H9 (cell line): Measurements from ENCODE around the gene ADAM23. TPM values are rescaled to one million over a fixed set of nuclear protein-coding genes. Genes with fewer than 3 reads are reported as not detected.

Source experiments
- DNase-seq: peaks from one replicate; pipeline ENCODE4 v3.0.0-alpha.2; 2017
- H2AFZ ChIP-seq: one replicate; pipeline ENCODE4 v1.6.1; 2013; ENCODE audit warnings: mild to moderate bottlenecking, low read length, control low read depth, moderate library complexity
- H2AK5ac ChIP-seq: 2 replicates; pipeline ENCODE4 v1.6.1; 2013; ENCODE audit warnings: low read length, control low read depth, mixed read lengths; ENCODE audit not compliant: insufficient read length
- H2BK120ac ChIP-seq: one replicate; pipeline ENCODE4 v1.6.1; 2013; ENCODE audit warnings: low read depth, mild to moderate bottlenecking, low read length, control low read depth, inconsistent platforms; ENCODE audit not compliant: poor library complexity, severe bottlenecking
- H2BK12ac ChIP-seq: 2 replicates; pipeline ENCODE4 v1.6.1; 2013; ENCODE audit warnings: low read length, control low read depth, mixed read lengths, low read depth; ENCODE audit not compliant: insufficient read length
- H2BK15ac ChIP-seq: 2 replicates; pipeline ENCODE4 v1.6.1; 2013; ENCODE audit warnings: low read depth, low read length, control low read depth
- H2BK20ac ChIP-seq: one replicate; pipeline ENCODE4 v1.6.1; 2013; ENCODE audit warnings: low read depth, mild to moderate bottlenecking, low read length, control low read depth, inconsistent platforms; ENCODE audit not compliant: poor library complexity, severe bottlenecking
- H2BK5ac ChIP-seq: 2 replicates; pipeline ENCODE4 v1.6.1; 2013; ENCODE audit warnings: low read length, control low read depth, mixed read lengths; ENCODE audit not compliant: insufficient read length
- H3K14ac ChIP-seq: 2 replicates; pipeline ENCODE4 v1.6.1; 2013; ENCODE audit warnings: low read length, control low read depth; ENCODE audit not compliant: insufficient read depth
- H3K18ac ChIP-seq: 2 replicates; pipeline ENCODE4 v1.6.1; 2013; ENCODE audit warnings: low read depth, mild to moderate bottlenecking, mixed read lengths, low read length, control low read depth; ENCODE audit not compliant: insufficient read length
- H3K23ac ChIP-seq: 2 replicates; pipeline ENCODE4 v1.6.1; 2013; ENCODE audit warnings: low read length, control low read depth, mixed read lengths, low read depth; ENCODE audit not compliant: insufficient read length
- H3K23me2 ChIP-seq: 2 replicates; pipeline ENCODE4 v1.6.1; 2013; ENCODE audit warnings: low read depth, mild to moderate bottlenecking, mixed read lengths, low read length, control low read depth; ENCODE audit not compliant: insufficient read length, poor library complexity, severe bottlenecking
- H3K27ac ChIP-seq: 2 replicates; pipeline ENCODE4 v1.5.1; 2013; ENCODE audit warnings: low read length, control low read depth, mixed read lengths, low read depth; ENCODE audit not compliant: insufficient read length
- H3K27me3 ChIP-seq: 2 replicates; pipeline ENCODE4 v1.6.1; 2013; ENCODE audit warnings: low read length, control low read depth, inconsistent platforms; ENCODE audit not compliant: insufficient read depth
- H3K4ac ChIP-seq: 2 replicates; pipeline ENCODE4 v1.6.1; 2013; ENCODE audit warnings: low read depth, mild to moderate bottlenecking, control low read depth, inconsistent platforms, low read length, moderate library complexity
- H3K4me1 ChIP-seq: 2 replicates; pipeline ENCODE4 v1.6.1; 2013; ENCODE audit warnings: low read length, control low read depth, inconsistent platforms; ENCODE audit not compliant: insufficient read depth
- H3K4me2 ChIP-seq: 2 replicates; pipeline ENCODE4 v1.6.1; 2013; ENCODE audit warnings: low read length, control low read depth, mixed read lengths; ENCODE audit not compliant: insufficient read length, insufficient read depth
- H3K56ac ChIP-seq: 2 replicates; pipeline ENCODE4 v1.6.1; 2013; ENCODE audit warnings: low read depth, mild to moderate bottlenecking, mixed read lengths, low read length, control low read depth; ENCODE audit not compliant: insufficient read length
- H3K79me1 ChIP-seq: 2 replicates; pipeline ENCODE4 v1.6.1; 2013; ENCODE audit warnings: low read depth, mild to moderate bottlenecking, moderate library complexity, low read length, control low read depth, inconsistent platforms; ENCODE audit not compliant: insufficient read depth, poor library complexity, severe bottlenecking
- H3K79me2 ChIP-seq: 2 replicates; pipeline ENCODE4 v1.6.1; 2013; ENCODE audit warnings: low read length, control low read depth, inconsistent platforms; ENCODE audit not compliant: insufficient read depth
- H3K9ac ChIP-seq: 2 replicates; pipeline ENCODE4 v1.6.1; 2013; ENCODE audit warnings: low read length, control low read depth, mixed read lengths; ENCODE audit not compliant: insufficient read length; ENCODE audit errors: extremely low read depth
- H3K9me3 ChIP-seq: one replicate; pipeline ENCODE4 v1.6.1; 2013; ENCODE audit warnings: low read depth, low read length, inconsistent platforms; ENCODE audit not compliant: control insufficient read depth
- H3T11ph ChIP-seq: one replicate; pipeline ENCODE4 v1.6.1; 2013; ENCODE audit warnings: mild to moderate bottlenecking, low read length, control low read depth, inconsistent platforms
- H4K20me1 ChIP-seq: one replicate; pipeline ENCODE4 v1.6.1; 2013; ENCODE audit not compliant: control insufficient read depth, insufficient read length, insufficient read depth
- H4K5ac ChIP-seq: 2 replicates; pipeline ENCODE4 v1.6.1; 2013; ENCODE audit warnings: low read depth, mild to moderate bottlenecking, mixed read lengths, low read length, control low read depth; ENCODE audit not compliant: insufficient read length
- H4K8ac ChIP-seq: replicated peaks from 2 replicates; pipeline ENCODE4 v1.6.1; 2013; ENCODE audit warnings: low read length, control low read depth, mixed read lengths, low read depth; ENCODE audit not compliant: insufficient read length
- H4K91ac ChIP-seq: 2 replicates; pipeline ENCODE4 v1.6.1; 2013; ENCODE audit warnings: low read depth, mild to moderate bottlenecking, moderate library complexity, mixed read lengths, low read length, control low read depth; ENCODE audit not compliant: insufficient read length
- H3K27ac Mint-ChIP-seq, 3 experiments: 2 replicates in 2 of 3; 3 replicates in 1 of 3; pipeline ENCODE4 v1.8.0; 2020 to 2021; ENCODE audit warnings: mixed read lengths in 3 of 3, mild to moderate bottlenecking in 1 of 3, moderate library complexity in 1 of 3
- H3K27me3 Mint-ChIP-seq: 2 replicates; pipeline ENCODE4 v1.8.0; 2021; ENCODE audit warnings: low read depth, mild to moderate bottlenecking, moderate library complexity, mixed read lengths
- H3K36me3 Mint-ChIP-seq, 3 experiments: 2 replicates in 2 of 3; 3 replicates in 1 of 3; pipeline ENCODE4 v1.8.0; 2020 to 2021; ENCODE audit warnings: low read depth in 3 of 3, mixed read lengths in 3 of 3; ENCODE audit not compliant: insufficient read depth in 1 of 3
- H3K4me1 Mint-ChIP-seq, 2 experiments: 2 replicates each; pipeline ENCODE4 v1.8.0; 2020; ENCODE audit warnings: mixed read lengths in 2 of 2
- H3K4me3 Mint-ChIP-seq, 2 experiments: 2 replicates in 1 of 2; 3 replicates in 1 of 2; pipeline ENCODE4 v1.8.0; 2020 to 2021; ENCODE audit warnings: mild to moderate bottlenecking in 2 of 2, mixed read lengths in 2 of 2, moderate library complexity in 1 of 2
- H3K9me3 Mint-ChIP-seq, 2 experiments: 2 replicates in 1 of 2; 3 replicates in 1 of 2; pipeline ENCODE4 v1.8.0; 2020; ENCODE audit warnings: mild to moderate bottlenecking in 2 of 2, mixed read lengths in 2 of 2, moderate library complexity in 1 of 2
- WGBS: extraction: QIAGEN DNeasy Blood & Tissue Kit; methylation state at CpG from one replicate; pipeline ENCODE4 v1.1.7; 2013; ENCODE audit warnings: missing lambda C conversion rate, low lambda C conversion rate, mixed read lengths; ENCODE audit not compliant: insufficient read length; ENCODE audit errors: extremely low coverage; 5-methylcytosine and 5-hydroxymethylcytosine counted together
- total RNA-seq: library from RNA; stranded (reverse); gene quantifications from 2 replicates; pipeline ENCODE4 v1.2.1, GENCODE V29; 2021
- TF ChIP-seq, protein P1 (sequence below): fragments of 200-600 bp; sonication (generic); conservative IDR thresholded peaks from 3 replicates; pipeline ENCODE4 v1.8.0; 2021; ENCODE audit warnings: antibody characterized with exemption, mild to moderate bottlenecking

Gene ADAM23
- total RNA-seq, 1 experiment from 2014 or later: 21.4 TPM

DNA sequence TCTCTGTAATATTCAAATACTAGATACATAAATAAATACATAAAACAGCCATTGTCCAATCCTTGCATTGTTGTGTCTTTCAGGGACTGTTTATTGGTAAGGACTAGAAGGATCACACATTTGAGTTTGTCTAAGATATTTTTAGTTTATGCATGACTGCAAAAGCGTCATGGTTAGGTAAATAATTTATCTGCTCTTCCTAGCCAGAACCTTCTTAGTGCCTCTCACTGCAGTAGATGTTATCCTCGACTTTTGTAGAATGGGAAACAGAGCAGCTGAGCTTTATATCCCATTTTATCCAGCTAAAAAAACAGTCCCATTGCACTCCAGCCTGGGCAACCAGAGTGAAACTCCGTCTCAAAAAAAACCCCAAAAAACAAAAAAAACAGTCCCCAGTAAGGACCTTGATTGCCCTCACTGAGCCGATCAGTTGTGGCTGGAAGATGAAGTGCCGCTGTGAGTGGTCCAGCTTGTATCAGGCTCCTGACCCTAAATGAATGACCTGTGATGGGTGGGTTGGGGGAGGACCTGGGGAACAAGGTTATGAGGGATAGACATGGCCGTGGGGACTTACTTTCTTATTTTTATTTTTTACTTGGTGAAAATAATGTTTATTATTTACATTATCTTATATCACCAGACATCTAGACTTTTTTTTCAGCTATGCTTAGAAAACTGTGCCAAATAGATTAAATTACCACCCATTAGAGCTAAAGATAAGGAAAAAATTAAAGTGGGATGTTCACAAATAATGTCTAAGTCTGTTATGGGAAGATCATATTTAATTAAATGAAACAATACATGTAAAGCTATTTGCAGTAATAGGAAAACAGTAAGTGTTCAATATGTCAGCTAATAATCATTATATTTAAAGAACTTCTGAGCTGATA is 10.9 kb upstream of the ADAM23 start:
- Histone ChIP-seq H2AFZ (no peak overlapping the region), H2AK5ac (no peak overlapping the region), H3K56ac (no peak overlapping the region), H2BK20ac (no peak overlapping the region), H3K79me1 (no peaks in the 10 kb centered on the region), H3K27me3 (no peaks in the 10 kb centered on the region), H3K23me2 (no peaks in the 10 kb centered on the region), H3K9ac (no peak overlapping the region), H2BK120ac (no peak overlapping the region), H2BK5ac (no peak overlapping the region), H2BK15ac (no peak overlapping the region), H4K8ac (no peak overlapping the region), H3K4ac (no peak overlapping the region), H3K79me2 (no peaks in the 10 kb centered on the region), H3T11ph (no peak overlapping the region), H3K23ac (no peak overlapping the region), H3K14ac (no peak overlapping the region), H4K20me1 (no peaks in the 10 kb centered on the region), H3K4me2 (no peak overlapping the region), H4K5ac (no peak overlapping the region), H2BK12ac (no peak overlapping the region), H3K18ac (no peak overlapping the region), H3K9me3 (no peaks in the 10 kb centered on the region), H3K4me1 (no peaks in the 10 kb centered on the region), H3K27ac (no peak overlapping the region), H4K91ac (no peak overlapping the region)
- TF ChIP-seq, protein P1, sequence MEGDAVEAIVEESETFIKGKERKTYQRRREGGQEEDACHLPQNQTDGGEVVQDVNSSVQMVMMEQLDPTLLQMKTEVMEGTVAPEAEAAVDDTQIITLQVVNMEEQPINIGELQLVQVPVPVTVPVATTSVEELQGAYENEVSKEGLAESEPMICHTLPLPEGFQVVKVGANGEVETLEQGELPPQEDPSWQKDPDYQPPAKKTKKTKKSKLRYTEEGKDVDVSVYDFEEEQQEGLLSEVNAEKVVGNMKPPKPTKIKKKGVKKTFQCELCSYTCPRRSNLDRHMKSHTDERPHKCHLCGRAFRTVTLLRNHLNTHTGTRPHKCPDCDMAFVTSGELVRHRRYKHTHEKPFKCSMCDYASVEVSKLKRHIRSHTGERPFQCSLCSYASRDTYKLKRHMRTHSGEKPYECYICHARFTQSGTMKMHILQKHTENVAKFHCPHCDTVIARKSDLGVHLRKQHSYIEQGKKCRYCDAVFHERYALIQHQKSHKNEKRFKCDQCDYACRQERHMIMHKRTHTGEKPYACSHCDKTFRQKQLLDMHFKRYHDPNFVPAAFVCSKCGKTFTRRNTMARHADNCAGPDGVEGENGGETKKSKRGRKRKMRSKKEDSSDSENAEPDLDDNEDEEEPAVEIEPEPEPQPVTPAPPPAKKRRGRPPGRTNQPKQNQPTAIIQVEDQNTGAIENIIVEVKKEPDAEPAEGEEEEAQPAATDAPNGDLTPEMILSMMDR: no peak
- Mint-ChIP-seq H3K4me1 (peaks cover 4 to 8% of the 10 kb centered on the region in 2 experiments; a peak in 3 of 4 replicates), H3K4me3 (no peak overlapping the region), H3K36me3 (no peaks in the 10 kb centered on the region), H3K27ac (no peak overlapping the region), H3K9me3 (no peaks in the 10 kb centered on the region), H3K27me3 (no peaks in the 10 kb centered on the region)
- WGBS: no CpG with 5 or more reads among the region's 6 CpGs
- no peak for DNase-seq
